B cell (primary cell): ENCODE results near the gene TBC1D17. TPM values are rescaled to one million over a fixed set of nuclear protein-coding genes. Genes with fewer than 3 reads are reported as not detected.
A peak's percentile ranks its signal among the peaks of the same experiment; 100 is the strongest.

Experiments
- ATAC-seq: fragments of 200-7000 bp; cut with Tn5 transposase; one replicate; pipeline ENCODE4 v1.10.0; 2021; ENCODE audit warnings: low read depth, mild to moderate bottlenecking, moderate number of reproducible peaks, moderate library complexity
- CTCF ChIA-PET: fragments of 350-600 bp; sonication (Branson Sonifier 250); formaldehyde crosslinking; loops from one replicate; lab custom pipeline; 2021; ENCODE audit warnings: antibody characterized with exemption, inconsistent platforms; lab: Charles Lee
- POLR2A ChIA-PET: fragments of 350-600 bp; sonication (Branson Sonifier 250); formaldehyde crosslinking; loops from one replicate; lab custom pipeline; 2021; ENCODE audit warnings: antibody characterized with exemption; lab: Charles Lee
- DNase-seq: peaks from one replicate; pipeline ENCODE4 v3.0.0; 2013
- H2AFZ ChIP-seq: 2 replicates; pipeline ENCODE4 v1.6.1; 2012; ENCODE audit warnings: mild to moderate bottlenecking, low read depth, low read length; ENCODE audit not compliant: insufficient read depth, poor library complexity, severe bottlenecking
- H3K27ac ChIP-seq, 2 donors: 1 replicate in 1 of 2; 2 replicates in 1 of 2; pipeline ENCODE4 v1.5.1; 2012 to 2013; ENCODE audit warnings: low read length in 2 of 2, mild to moderate bottlenecking in 2 of 2, moderate library complexity in 1 of 2
- H3K27me3 ChIP-seq, 4 experiments: fragments of 200-600 bp in 1 of 4; sonication (generic) in 1 of 4; replicated peaks in 1 of 4; 1 replicate in 2 of 4; 2 replicates in 2 of 4; pipeline versions ENCODE4 v1.6.1 to v1.7.0; 2013 to 2016; ENCODE audit warnings: low read length in 3 of 4, mild to moderate bottlenecking in 2 of 4, mixed read lengths in 1 of 4, moderate library complexity in 1 of 4; ENCODE audit not compliant: insufficient read depth in 4 of 4, control insufficient read depth in 3 of 4; ENCODE audit errors: control extremely low read depth in 1 of 4
- H3K36me3 ChIP-seq, 2 experiments: replicated peaks in 1 of 2; 1 replicate in 1 of 2; 2 replicates in 1 of 2; pipeline versions ENCODE4 v1.6.1 to v1.7.1; 2013; ENCODE audit warnings: low read length in 1 of 2; ENCODE audit not compliant: insufficient read depth in 2 of 2, control insufficient read depth in 1 of 2; ENCODE audit errors: control extremely low read depth in 1 of 2, extremely low read depth in 1 of 2
- H3K4me1 ChIP-seq, 2 donors: fragments of 200-600 bp in 1 of 2; sonication (generic) in 1 of 2; 1 replicate in 1 of 2; 2 replicates in 1 of 2; pipeline versions ENCODE4 v1.5.1 to v1.6.1; 2013 to 2017; ENCODE audit warnings: low read length in 2 of 2; ENCODE audit not compliant: control insufficient read depth in 2 of 2, insufficient read depth in 2 of 2
- H3K4me2 ChIP-seq: replicated peaks from 2 replicates; pipeline ENCODE3; 2012; ENCODE audit warnings: mild to moderate bottlenecking, low read depth, low read length; ENCODE audit not compliant: poor library complexity, severe bottlenecking
- H3K4me3 ChIP-seq, 5 experiments: fragments of 200-600 bp in 1 of 5; sonication (generic) in 1 of 5; 1 replicate in 3 of 5; 2 replicates in 2 of 5; pipeline versions ENCODE4 v1.5.1 to v1.7.0; 2011 to 2016; ENCODE audit warnings: low read length in 4 of 5, mild to moderate bottlenecking in 4 of 5, low read depth in 2 of 5, control low read depth in 1 of 5, moderate library complexity in 1 of 5; ENCODE audit not compliant: insufficient read depth in 1 of 5; ENCODE audit errors: control extremely low read depth in 1 of 5, extremely low read depth in 1 of 5
- H3K79me2 ChIP-seq: fragments of 200-600 bp; sonication (generic); one replicate; pipeline ENCODE4 v1.6.0; 2016; ENCODE audit warnings: low read length; ENCODE audit not compliant: control insufficient read depth, insufficient read depth
- H3K9ac ChIP-seq: fragments of 200-600 bp; sonication (generic); 2 replicates; pipeline ENCODE4 v1.6.1; 2017; ENCODE audit warnings: mild to moderate bottlenecking, low read length, moderate library complexity
- H3K9me3 ChIP-seq, 3 donors: one replicate each; pipeline versions ENCODE4 v1.6.1 to v1.7.1; 2013; ENCODE audit warnings: low read length in 2 of 3; ENCODE audit not compliant: control insufficient read depth in 2 of 3, insufficient read depth in 1 of 3; ENCODE audit errors: control extremely low read depth in 1 of 3
- H4K20me1 ChIP-seq: 2 replicates; pipeline ENCODE4 v1.6.0; 2012; ENCODE audit warnings: mild to moderate bottlenecking, low read length; ENCODE audit not compliant: insufficient read depth, control insufficient read depth, poor library complexity, severe bottlenecking
- H3K27ac Mint-ChIP-seq: one replicate; pipeline ENCODE4 v1.8.0; 2021; ENCODE audit warnings: mixed read lengths
- H3K27me3 Mint-ChIP-seq: one replicate; pipeline ENCODE4 v1.8.0; 2021; ENCODE audit warnings: mixed read lengths
- H3K4me1 Mint-ChIP-seq: one replicate; pipeline ENCODE4 v1.8.0; 2021; ENCODE audit warnings: mixed read lengths
- H3K4me3 Mint-ChIP-seq: one replicate; pipeline ENCODE4 v1.8.0; 2021; ENCODE audit warnings: mixed read lengths
- H3K9me3 Mint-ChIP-seq: one replicate; pipeline ENCODE4 v1.8.0; 2022; ENCODE audit warnings: mixed read lengths; ENCODE audit not compliant: insufficient read depth
- CTCF ChIP-seq: fragments of 200-600 bp; IDR thresholded peaks from one replicate; pipeline ENCODE4 v1.8.0; 2022; ENCODE audit warnings: antibody characterized with exemption, mild to moderate bottlenecking
- EZH2 ChIP-seq: IDR thresholded peaks from 2 replicates; pipeline ENCODE4 v1.6.1; 2012; ENCODE audit warnings: borderline replicate concordance, low read depth, mild to moderate bottlenecking, moderate library complexity, low read length; ENCODE audit not compliant: insufficient read depth, poor library complexity, severe bottlenecking
- WGBS: methylation state at CpG from one replicate; pipeline ENCODE4 v1.1.5; 2013; ENCODE audit warnings: missing lambda C conversion rate; ENCODE audit not compliant: insufficient coverage; 5-methylcytosine and 5-hydroxymethylcytosine counted together
- intact Hi-C: fragments of 100-400 bp; cut with micrococcal nuclease; formaldehyde crosslinking; loops from one replicate; pipeline ENCODE4 v1.10.0; 2022
- polyA plus RNA-seq: library from polyadenylated mRNA; depleted of rRNA; stranded (reverse); fragments of >200 nt; gene quantifications from 2 replicates; pipeline ENCODE4 v1.2.3, GENCODE V29; 2012
- total RNA-seq, 2 donors: library from RNA; stranded (reverse); fragments of 120-200 nt in 1 of 2; gene quantifications; 1 replicate in 1 of 2; 2 replicates in 1 of 2; pipeline versions ENCODE4 v1.2.3 to v1.2.4, GENCODE V29; 2013 to 2022

TBC1D17 gene
- total and polyA plus RNA-seq, 2 donors (not counting 1 experiment from before 2014, with no cell fraction given), result 85.7 to 98.7 TPM

- H3K79me2 ChIP-seq, result peaks cover 32% of the 10 kb centered on the region
- no peak overlapping the region for H3K27ac ChIP-seq
- ChIA-PET POLR2A (no interaction called here), CTCF (no interaction called here)
- H3K4me3 ChIP-seq, result no peak overlapping the region
- no peak overlapping the region for H3K4me3 Mint-ChIP-seq
- DNase-seq, result no peak
- no peak overlapping the region for H3K4me2 ChIP-seq
- intact Hi-C loops, result no loop called here
- TF ChIP-seq EZH2 (no peak), CTCF (no peak)
- H2AFZ ChIP-seq, result no peak overlapping the region
- H3K27ac Mint-ChIP-seq, result no peak overlapping the region
- 95% methylated on average over 10 of the region's 10 CpGs for WGBS
- H3K9me3 ChIP-seq, result peaks cover 0 to 4% (median 0%) of the 10 kb centered on the region in 3 donors
- no peak for ATAC-seq
- H3K27me3 Mint-ChIP-seq, result no peaks in the 10 kb centered on the region
- no peaks in the 10 kb centered on the region for H3K9me3 Mint-ChIP-seq
- H3K4me1 ChIP-seq, result peaks cover 26 to 33% of the 10 kb centered on the region in 2 donors
- peaks cover 9% of the 10 kb centered on the region for H4K20me1 ChIP-seq
- peaks cover 29% of the 10 kb centered on the region for H3K4me1 Mint-ChIP-seq
- peaks cover 0 to 5% of the 10 kb centered on the region in 2 experiments for H3K36me3 ChIP-seq
- H3K9ac ChIP-seq, result no peak overlapping the region
- H3K27me3 ChIP-seq, result no peaks in the 10 kb centered on the region
These were observed 3.7 kb upstream of the TBC1D17 start for GRCh38 chr19:49873834-49874233.

- H3K4me1 ChIP-seq, result peaks cover 22 to 32% of the 10 kb centered on the region in 2 donors
- Mint-ChIP-seq H3K4me3 (no peak overlapping the region), H3K27ac (peak overlapping the region; percentile 46), H3K4me1 (peaks cover 31% of the 10 kb centered on the region), H3K27me3 (no peaks in the 10 kb centered on the region), H3K9me3 (no peaks in the 10 kb centered on the region)
- H3K27ac ChIP-seq, result no peak overlapping the region
- H3K36me3 ChIP-seq, result peaks cover 0 to 13% of the 10 kb centered on the region in 2 experiments
- H3K9ac ChIP-seq, result no peak overlapping the region
- ChIA-PET CTCF (no interaction called here), POLR2A (interaction anchor here (1.7 kb wide), 1 partner anchor 55 kb away, joined by 4 read pairs; no protein-coding TSS in a partner anchor)
- DNase-seq (no peak), ATAC-seq (no peak)
- intact Hi-C loops, result no loop called here
- H3K4me2 ChIP-seq, result no peak overlapping the region
- H3K9me3 ChIP-seq, result no peaks in the 10 kb centered on the region
- no peak overlapping the region for H3K4me3 ChIP-seq
- H3K79me2 ChIP-seq, result peaks cover 36% of the 10 kb centered on the region
- H3K27me3 ChIP-seq, result no peaks in the 10 kb centered on the region
- peaks cover 17% of the 10 kb centered on the region for H4K20me1 ChIP-seq
- WGBS, result over 99% methylated on average over 8 of the region's 11 CpGs
- no peak overlapping the region for H2AFZ ChIP-seq
- TF ChIP-seq EZH2 (no peak), CTCF (no peak)
These were observed 2.9 kb upstream of the TBC1D17 start for GRCh38 chr19:49874503-49875157.
